ENCODE measurements around the gene SLC36A4. TPM values are rescaled to one million over a fixed set of nuclear protein-coding genes. Genes with fewer than 3 reads are reported as not detected.

Gene SLC36A4
- total RNA-seq, 1 donor from 2014 or later, result 40.4 TPM

DNA sequence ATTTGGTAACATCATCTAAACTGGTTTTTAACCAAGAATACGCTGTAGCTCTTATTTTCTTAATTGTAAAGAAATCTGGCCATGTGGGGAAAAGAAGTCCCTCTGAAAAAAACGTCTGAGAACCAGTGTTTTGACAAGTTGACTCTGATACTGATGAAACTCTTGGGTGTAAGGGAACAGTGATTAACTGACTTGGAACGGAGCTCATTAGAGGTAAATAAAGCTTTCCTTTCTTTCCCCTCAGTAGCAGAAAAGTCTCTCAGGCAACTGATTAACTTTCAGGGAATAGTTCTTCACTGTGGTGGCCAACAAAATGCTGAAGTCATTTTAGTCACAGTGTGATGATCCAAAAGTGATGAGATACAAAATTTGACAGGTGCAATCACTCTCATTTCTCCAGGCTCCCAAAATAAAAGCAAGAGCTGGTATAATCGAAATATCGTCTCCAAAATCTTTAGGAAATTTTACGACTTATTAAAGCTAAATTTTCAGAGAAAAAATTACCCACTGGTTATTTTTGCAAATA lies 52.3 kb downstream of the SLC36A4 start:
- H3K4me3 Mint-ChIP-seq (ENCODE audit: unreplicated experiment), result no peak overlapping the region
- no peaks in the 10 kb centered on the region for H3K27me3 Mint-ChIP-seq (ENCODE audit: unreplicated experiment)
- no peak overlapping the region for H3K27ac Mint-ChIP-seq (ENCODE audit: unreplicated experiment)
- no peaks in the 10 kb centered on the region for H3K36me3 Mint-ChIP-seq (ENCODE audit: low read depth, unreplicated experiment)
- no peaks in the 10 kb centered on the region for H3K4me1 Mint-ChIP-seq (ENCODE audit: unreplicated experiment)
- TF ChIP-seq CTCF (IDR thresholded peaks at IDR 0.05; ENCODE audit: unreplicated experiment), result no peak
- no peaks in the 10 kb centered on the region for H3K9me3 Mint-ChIP-seq (ENCODE audit: unreplicated experiment)
- DNase-seq (ENCODE audit: low spot score), result no peak

DNA sequence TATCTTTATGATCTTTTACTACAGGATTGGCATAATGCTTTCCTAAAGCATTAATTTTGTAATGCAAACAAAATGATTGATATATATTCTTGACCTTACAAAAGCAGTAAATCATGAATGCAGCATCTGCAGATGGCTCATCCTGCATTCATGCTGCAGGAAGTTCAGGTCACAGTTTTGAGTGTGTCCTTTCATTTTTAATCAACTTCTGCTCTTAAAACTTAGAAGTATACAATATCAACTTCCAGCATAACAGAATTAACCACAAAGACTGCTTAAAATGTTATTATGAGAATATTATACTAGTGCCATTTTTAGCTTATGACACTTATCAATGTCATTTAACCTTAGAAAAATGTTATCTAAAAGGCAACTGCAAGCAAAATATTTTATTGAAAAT lies 54.0 kb downstream of the SLC36A4 start:
- no peaks in the 10 kb centered on the region for H3K27me3 Mint-ChIP-seq (ENCODE audit: unreplicated experiment)
- H3K4me3 Mint-ChIP-seq (ENCODE audit: unreplicated experiment), result no peak overlapping the region
- no peak for TF ChIP-seq CTCF (IDR thresholded peaks at IDR 0.05; ENCODE audit: unreplicated experiment)
- no peak for DNase-seq (ENCODE audit: low spot score)
- H3K36me3 Mint-ChIP-seq (ENCODE audit: low read depth, unreplicated experiment), result no peaks in the 10 kb centered on the region
- no peaks in the 10 kb centered on the region for H3K9me3 Mint-ChIP-seq (ENCODE audit: unreplicated experiment)
- no peak overlapping the region for H3K27ac Mint-ChIP-seq (ENCODE audit: unreplicated experiment)
- no peaks in the 10 kb centered on the region for H3K4me1 Mint-ChIP-seq (ENCODE audit: unreplicated experiment)

- Mint-ChIP-seq H3K27ac (ENCODE audit: unreplicated experiment) (no peak overlapping the region), H3K4me1 (ENCODE audit: unreplicated experiment) (no peaks in the 10 kb centered on the region), H3K36me3 (ENCODE audit: low read depth, unreplicated experiment) (no peaks in the 10 kb centered on the region), H3K4me3 (ENCODE audit: unreplicated experiment) (no peak overlapping the region), H3K9me3 (ENCODE audit: unreplicated experiment) (no peaks in the 10 kb centered on the region), H3K27me3 (ENCODE audit: unreplicated experiment) (no peaks in the 10 kb centered on the region)
- no peak for DNase-seq (ENCODE audit: low spot score)
- no peak for TF ChIP-seq CTCF (IDR thresholded peaks at IDR 0.05; ENCODE audit: unreplicated experiment)
Measured at GRCh38 chr11:93143186-93143585, 54.6 kb downstream of the SLC36A4 start.

GRCh38 chr11:93133488-93134109 lies 64.2 kb downstream of the SLC36A4 start:
- Mint-ChIP-seq H3K9me3 (ENCODE audit: unreplicated experiment) (no peaks in the 10 kb centered on the region), H3K27ac (ENCODE audit: unreplicated experiment) (no peak overlapping the region), H3K4me1 (ENCODE audit: unreplicated experiment) (no peaks in the 10 kb centered on the region), H3K27me3 (ENCODE audit: unreplicated experiment) (no peaks in the 10 kb centered on the region), H3K4me3 (ENCODE audit: unreplicated experiment) (no peak overlapping the region), H3K36me3 (ENCODE audit: low read depth, unreplicated experiment) (no peaks in the 10 kb centered on the region)
- no peak for TF ChIP-seq CTCF (IDR thresholded peaks at IDR 0.05; ENCODE audit: unreplicated experiment)
- no peak for DNase-seq (ENCODE audit: low spot score)

- Mint-ChIP-seq H3K27ac (ENCODE audit: unreplicated experiment) (no peak overlapping the region), H3K4me3 (ENCODE audit: unreplicated experiment) (no peak overlapping the region), H3K36me3 (ENCODE audit: low read depth, unreplicated experiment) (no peaks in the 10 kb centered on the region), H3K9me3 (ENCODE audit: unreplicated experiment) (no peaks in the 10 kb centered on the region), H3K27me3 (ENCODE audit: unreplicated experiment) (no peaks in the 10 kb centered on the region), H3K4me1 (ENCODE audit: unreplicated experiment) (no peaks in the 10 kb centered on the region)
- no peak for TF ChIP-seq CTCF (IDR thresholded peaks at IDR 0.05; ENCODE audit: unreplicated experiment)
- DNase-seq (ENCODE audit: low spot score), result no peak
Measured at GRCh38 chr11:93132836-93133235, 65.0 kb downstream of the SLC36A4 start.
